Measurements from ENCODE around the gene GLIS1.

The GLIS1 gene

DNA sequence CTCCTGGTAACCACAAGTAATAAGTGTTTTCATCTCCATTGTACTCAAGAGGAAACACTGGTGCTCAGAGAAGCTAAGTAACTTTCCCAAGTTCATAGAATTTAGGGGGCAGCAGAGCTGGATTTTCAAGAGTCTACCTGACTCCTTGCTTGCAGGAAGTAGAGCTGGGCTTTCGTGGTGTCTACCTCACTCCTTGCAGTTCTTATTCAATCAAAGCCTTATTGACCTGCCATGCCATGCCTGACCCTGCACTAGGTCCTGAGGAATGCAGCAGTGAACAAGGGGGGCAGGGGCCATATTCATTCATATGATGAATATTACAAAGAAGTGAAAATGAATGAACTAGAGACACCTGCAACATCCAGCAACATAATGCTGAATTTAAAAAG lies 93.3 kb downstream of the GLIS1 start:
- no peaks in the 10 kb centered on the region for H3K27me3 ChIP-seq (replicated peaks; ENCODE audit: insufficient read depth, low read length)
- H3K36me3 ChIP-seq (replicated peaks; ENCODE audit: insufficient read depth, low read length): no peaks in the 10 kb centered on the region
- no peaks in the 10 kb centered on the region for H3F3A ChIP-seq (ENCODE audit: insufficient read depth, low read length)
- H3K9me3 ChIP-seq (replicated peaks; ENCODE audit: insufficient read depth, low read length): no peaks in the 10 kb centered on the region
- no peak overlapping the region for H3K27ac ChIP-seq (ENCODE audit: low read length)
- no peaks in the 10 kb centered on the region for H3K9me2 ChIP-seq (replicated peaks; ENCODE audit: insufficient read depth, low read length)
- TF ChIP-seq, protein P1, sequence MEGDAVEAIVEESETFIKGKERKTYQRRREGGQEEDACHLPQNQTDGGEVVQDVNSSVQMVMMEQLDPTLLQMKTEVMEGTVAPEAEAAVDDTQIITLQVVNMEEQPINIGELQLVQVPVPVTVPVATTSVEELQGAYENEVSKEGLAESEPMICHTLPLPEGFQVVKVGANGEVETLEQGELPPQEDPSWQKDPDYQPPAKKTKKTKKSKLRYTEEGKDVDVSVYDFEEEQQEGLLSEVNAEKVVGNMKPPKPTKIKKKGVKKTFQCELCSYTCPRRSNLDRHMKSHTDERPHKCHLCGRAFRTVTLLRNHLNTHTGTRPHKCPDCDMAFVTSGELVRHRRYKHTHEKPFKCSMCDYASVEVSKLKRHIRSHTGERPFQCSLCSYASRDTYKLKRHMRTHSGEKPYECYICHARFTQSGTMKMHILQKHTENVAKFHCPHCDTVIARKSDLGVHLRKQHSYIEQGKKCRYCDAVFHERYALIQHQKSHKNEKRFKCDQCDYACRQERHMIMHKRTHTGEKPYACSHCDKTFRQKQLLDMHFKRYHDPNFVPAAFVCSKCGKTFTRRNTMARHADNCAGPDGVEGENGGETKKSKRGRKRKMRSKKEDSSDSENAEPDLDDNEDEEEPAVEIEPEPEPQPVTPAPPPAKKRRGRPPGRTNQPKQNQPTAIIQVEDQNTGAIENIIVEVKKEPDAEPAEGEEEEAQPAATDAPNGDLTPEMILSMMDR (IDR thresholded peaks at IDR 0.05; ENCODE audit: low read length): no peak
- no peak for TF ChIP-seq EZH2 (optimal IDR thresholded peaks at IDR 0.05; ENCODE audit: low read depth, low read length)
- no peak for TF ChIP-seq EZH2phosphoT487 (IDR thresholded peaks at IDR 0.05; ENCODE audit: low read length)
- H3K4me1 ChIP-seq (ENCODE audit: low read length): no peaks in the 10 kb centered on the region
- H3K4me3 ChIP-seq (ENCODE audit: low read length): no peak overlapping the region
- no peak overlapping the region for H3K4me2 ChIP-seq (ENCODE audit: low read depth, low read length)
- no peak overlapping the region for H3K9ac ChIP-seq (ENCODE audit: low read length)
- no peak overlapping the region for H2AFZ ChIP-seq (ENCODE audit: low read length)
- H3K79me2 ChIP-seq (ENCODE audit: low read length): no peaks in the 10 kb centered on the region
- no peaks in the 10 kb centered on the region for H4K20me1 ChIP-seq (ENCODE audit: insufficient read depth, low read length)
- DNase-seq: no peak

GRCh38 chr1:53644909-53645689 lies 93.9 kb downstream of the GLIS1 start:
- Histone ChIP-seq H3K4me2 (ENCODE audit: low read depth, low read length) (no peak overlapping the region), H3K4me3 (ENCODE audit: low read length) (no peak overlapping the region), H3K9me3 (replicated peaks; ENCODE audit: insufficient read depth, low read length) (no peaks in the 10 kb centered on the region), H3K9me2 (replicated peaks; ENCODE audit: insufficient read depth, low read length) (no peaks in the 10 kb centered on the region), H3K9ac (ENCODE audit: low read length) (no peak overlapping the region), H4K20me1 (ENCODE audit: insufficient read depth, low read length) (no peaks in the 10 kb centered on the region), H3K36me3 (replicated peaks; ENCODE audit: insufficient read depth, low read length) (no peaks in the 10 kb centered on the region), H3K27ac (ENCODE audit: low read length) (no peak overlapping the region), H2AFZ (ENCODE audit: low read length) (no peak overlapping the region), H3K79me2 (ENCODE audit: low read length) (no peaks in the 10 kb centered on the region), H3F3A (ENCODE audit: insufficient read depth, low read length) (no peaks in the 10 kb centered on the region), H3K4me1 (ENCODE audit: low read length) (no peaks in the 10 kb centered on the region), H3K27me3 (replicated peaks; ENCODE audit: insufficient read depth, low read length) (no peaks in the 10 kb centered on the region)
- TF ChIP-seq EZH2phosphoT487 (IDR thresholded peaks at IDR 0.05; ENCODE audit: low read length) (no peak), EZH2 (optimal IDR thresholded peaks at IDR 0.05; ENCODE audit: low read depth, low read length) (no peak)
- TF ChIP-seq, protein P1 (IDR thresholded peaks at IDR 0.05; ENCODE audit: low read length): no peak
- DNase-seq: no peak

- Histone ChIP-seq H3K36me3 (replicated peaks; ENCODE audit: insufficient read depth, low read length) (no peaks in the 10 kb centered on the region), H3F3A (ENCODE audit: insufficient read depth, low read length) (no peaks in the 10 kb centered on the region), H3K4me2 (ENCODE audit: low read depth, low read length) (no peak overlapping the region), H3K9ac (ENCODE audit: low read length) (no peak overlapping the region), H3K4me1 (ENCODE audit: low read length) (peaks cover 6% of the 10 kb centered on the region), H3K27ac (ENCODE audit: low read length) (no peak overlapping the region), H3K79me2 (ENCODE audit: low read length) (no peaks in the 10 kb centered on the region), H3K27me3 (replicated peaks; ENCODE audit: insufficient read depth, low read length) (no peaks in the 10 kb centered on the region), H4K20me1 (ENCODE audit: insufficient read depth, low read length) (no peaks in the 10 kb centered on the region), H2AFZ (ENCODE audit: low read length) (no peak overlapping the region), H3K9me3 (replicated peaks; ENCODE audit: insufficient read depth, low read length) (no peaks in the 10 kb centered on the region), H3K4me3 (ENCODE audit: low read length) (no peak overlapping the region), H3K9me2 (replicated peaks; ENCODE audit: insufficient read depth, low read length) (no peaks in the 10 kb centered on the region)
- DNase-seq: no peak
- TF ChIP-seq EZH2phosphoT487 (IDR thresholded peaks at IDR 0.05; ENCODE audit: low read length) (no peak), EZH2 (optimal IDR thresholded peaks at IDR 0.05; ENCODE audit: low read depth, low read length) (no peak)
- TF ChIP-seq, protein P1 (IDR thresholded peaks at IDR 0.05; ENCODE audit: low read length): no peak
These were observed 94.5 kb downstream of the GLIS1 start for GRCh38 chr1:53644496-53644895.
